Subcutaneous adipose tissue (tissue), 4 donors: ENCODE measurements around the gene CLSTN1. TPM values are rescaled to one million over a fixed set of nuclear protein-coding genes. Genes with fewer than 3 reads are reported as not detected.

Experiments used
- total RNA-seq, 4 donors: library from RNA; depleted of rRNA; stranded (reverse); fragments of >200 nt; gene quantifications; one replicate each; pipeline ENCODE4 v1.1.0, GENCODE V29; 2016
- TF ChIP-seq, protein P1 (sequence below): fragments of 450-650 bp; IDR thresholded peaks from one replicate; pipeline ENCODE4 v1.5.1; 2016; ENCODE audit warnings: low read depth, mild to moderate bottlenecking, control low read depth, antibody characterized with exemption, moderate library complexity

Gene CLSTN1
- total RNA-seq, 4 donors from 2014 or later: 17.9 to 29.7 (median 24.9) TPM

DNA sequence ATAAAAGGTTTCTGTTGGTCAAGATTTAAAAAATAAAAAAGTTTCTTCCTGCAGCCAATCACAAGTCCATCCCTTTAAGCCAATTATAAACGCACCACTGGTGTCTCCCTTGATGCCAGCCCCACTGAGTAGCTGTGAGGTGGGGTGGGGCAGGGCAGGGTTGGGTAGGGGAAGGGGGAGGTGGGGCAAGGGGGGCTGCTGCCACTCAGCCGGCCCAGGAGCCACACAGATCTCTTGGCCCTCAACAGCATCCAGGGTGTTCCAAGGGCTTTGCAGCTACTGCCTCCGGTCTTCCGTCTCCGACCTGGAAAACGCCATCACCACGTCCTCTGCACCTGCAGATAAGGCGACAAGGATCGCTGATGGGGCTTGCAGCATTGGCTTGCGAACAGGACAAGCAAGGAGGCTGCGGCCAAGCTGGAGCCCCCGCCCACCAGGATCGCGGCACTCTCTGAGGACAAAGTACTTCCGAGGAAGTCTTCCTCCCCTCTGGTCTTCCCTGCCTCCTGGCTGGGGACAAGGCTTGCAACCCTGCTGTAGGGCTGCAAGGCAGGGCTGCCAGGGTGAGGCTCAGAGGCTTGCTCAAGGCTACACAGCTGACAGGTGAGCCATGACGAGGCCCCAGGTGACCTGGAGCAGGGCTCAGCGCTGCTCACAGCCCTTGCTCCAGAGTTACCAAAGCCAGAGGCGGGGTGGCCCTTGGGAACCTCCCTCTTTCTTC, 26.8 kb upstream of the CLSTN1 start:
- TF ChIP-seq, protein P1, sequence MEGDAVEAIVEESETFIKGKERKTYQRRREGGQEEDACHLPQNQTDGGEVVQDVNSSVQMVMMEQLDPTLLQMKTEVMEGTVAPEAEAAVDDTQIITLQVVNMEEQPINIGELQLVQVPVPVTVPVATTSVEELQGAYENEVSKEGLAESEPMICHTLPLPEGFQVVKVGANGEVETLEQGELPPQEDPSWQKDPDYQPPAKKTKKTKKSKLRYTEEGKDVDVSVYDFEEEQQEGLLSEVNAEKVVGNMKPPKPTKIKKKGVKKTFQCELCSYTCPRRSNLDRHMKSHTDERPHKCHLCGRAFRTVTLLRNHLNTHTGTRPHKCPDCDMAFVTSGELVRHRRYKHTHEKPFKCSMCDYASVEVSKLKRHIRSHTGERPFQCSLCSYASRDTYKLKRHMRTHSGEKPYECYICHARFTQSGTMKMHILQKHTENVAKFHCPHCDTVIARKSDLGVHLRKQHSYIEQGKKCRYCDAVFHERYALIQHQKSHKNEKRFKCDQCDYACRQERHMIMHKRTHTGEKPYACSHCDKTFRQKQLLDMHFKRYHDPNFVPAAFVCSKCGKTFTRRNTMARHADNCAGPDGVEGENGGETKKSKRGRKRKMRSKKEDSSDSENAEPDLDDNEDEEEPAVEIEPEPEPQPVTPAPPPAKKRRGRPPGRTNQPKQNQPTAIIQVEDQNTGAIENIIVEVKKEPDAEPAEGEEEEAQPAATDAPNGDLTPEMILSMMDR: no peak

GRCh38 chr1:9849691-9850441, 26.1 kb upstream of the CLSTN1 start:
- TF ChIP-seq, protein P1: no peak

DNA sequence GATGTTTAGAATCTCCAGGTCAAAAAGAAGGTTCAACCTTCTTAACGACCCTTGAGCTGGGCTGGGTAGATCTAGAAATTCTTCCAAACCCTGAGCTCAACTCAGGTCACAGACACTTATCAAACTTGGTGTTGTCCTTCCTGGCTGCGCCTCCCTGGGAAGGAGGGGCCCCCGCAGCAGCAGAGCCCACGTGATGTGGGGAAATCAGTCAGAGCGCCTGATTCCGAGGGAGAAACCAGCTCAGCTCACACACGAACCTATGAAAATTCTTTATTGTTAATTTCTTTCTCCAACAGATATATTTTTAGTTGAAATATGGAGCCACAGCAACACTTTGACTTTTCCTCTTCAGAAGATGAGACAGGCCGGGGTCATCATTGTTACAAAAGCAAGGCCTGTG, 24.3 kb upstream of the CLSTN1 start:
- TF ChIP-seq, protein P1: no peak

DNA sequence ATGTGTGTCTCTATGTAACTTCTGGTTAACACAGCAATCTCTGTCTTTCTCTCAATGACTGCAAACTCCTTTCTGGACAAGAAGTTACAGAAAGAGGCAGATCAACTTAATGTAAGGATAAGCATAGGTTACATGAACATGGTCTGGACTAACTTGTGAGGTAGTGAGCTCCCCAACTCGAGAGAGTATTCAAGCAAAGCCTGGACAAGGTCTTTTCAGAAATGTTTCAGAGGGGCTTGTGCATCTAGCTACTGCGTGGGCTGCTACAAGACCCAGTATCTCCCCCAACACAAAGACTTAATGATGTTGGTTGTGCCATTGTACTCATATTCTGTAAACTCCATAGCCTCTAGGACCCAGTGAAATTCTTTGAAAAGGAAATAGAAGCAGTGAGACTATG, 23.5 kb upstream of the CLSTN1 start:
- TF ChIP-seq, protein P1: no peak

DNA sequence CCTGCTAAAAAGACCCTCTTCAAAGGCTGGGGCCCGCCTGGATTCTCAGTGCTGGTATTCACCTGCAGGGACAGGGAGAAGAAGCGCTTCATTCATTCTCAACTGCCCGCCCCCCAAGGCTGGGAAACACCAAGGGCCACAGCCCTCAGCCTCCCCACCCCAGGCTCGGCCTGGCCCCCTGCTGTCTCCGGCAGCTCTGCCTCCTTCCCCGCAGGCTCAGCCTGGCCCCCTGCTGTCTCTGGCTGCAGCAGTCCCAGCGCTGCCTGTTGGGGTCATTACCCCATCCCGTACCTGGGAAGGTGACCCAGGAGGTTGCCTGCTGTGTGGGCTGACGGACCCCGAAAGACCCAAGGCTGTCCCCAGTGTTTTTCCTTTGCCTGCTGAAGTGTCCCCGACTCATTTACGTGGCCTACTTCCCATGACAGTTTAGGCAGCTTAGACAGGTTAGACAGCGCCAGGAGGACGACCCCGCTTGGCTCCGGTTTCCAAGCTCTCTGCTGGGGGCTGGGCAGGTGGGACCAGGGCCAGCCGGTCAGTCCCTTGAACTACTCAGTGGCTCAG, 22.9 kb upstream of the CLSTN1 start:
- TF ChIP-seq, protein P1: no peak

GRCh38 chr1:9845914-9846313, 22.1 kb upstream of the CLSTN1 start:
- TF ChIP-seq, protein P1: no peak

DNA sequence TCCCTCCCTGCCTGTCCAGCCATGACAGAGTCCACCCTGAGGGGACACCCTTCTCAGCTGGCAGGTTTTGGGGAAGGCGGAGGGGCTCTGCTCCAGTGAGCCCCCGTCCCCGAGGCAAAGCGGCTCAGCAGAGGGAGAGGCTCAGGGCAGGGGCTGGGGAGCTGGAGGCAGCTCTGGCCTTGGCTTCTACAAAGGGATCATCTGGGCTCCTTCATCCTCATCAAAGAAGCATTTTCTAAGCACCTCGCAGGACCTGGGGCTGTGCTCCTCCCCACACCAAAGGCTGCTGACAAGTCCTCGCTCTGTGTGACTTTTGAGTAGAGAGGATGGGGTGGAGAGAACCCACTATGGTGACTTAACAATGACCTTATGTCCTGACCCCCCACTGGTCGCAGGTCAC, 21.0 kb upstream of the CLSTN1 start:
- TF ChIP-seq, protein P1: no peak
